Esophagus muscularis mucosa (tissue), 4 donors: ENCODE data around the gene SPATA6L. TPM values are rescaled to one million over a fixed set of nuclear protein-coding genes. Genes with fewer than 3 reads are reported as not detected.
"Not testable (repeated sequence)": the region's sequence is repeated elsewhere in the genome, so short reads cannot be mapped to it uniquely, and the experiment has no call there.

Experiments used
- DNase-seq: peaks from one replicate; pipeline ENCODE4 v3.0.0-alpha.2; 2017; ENCODE audit errors: extremely low spot score
- H3K27ac ChIP-seq, 4 donors: fragments of 200-600 bp; sonication (generic); replicated peaks in 1 of 4; 1 replicate in 3 of 4; 2 replicates in 1 of 4; pipeline ENCODE4 v1.5.1; 2016 to 2019; ENCODE audit warnings: mild to moderate bottlenecking in 1 of 4
- H3K27me3 ChIP-seq, 4 donors: fragments of 200-600 bp; sonication (generic); one replicate each; pipeline versions ENCODE4 v1.5.1 to v1.6.0; 2016 to 2019
- H3K36me3 ChIP-seq, 4 donors: fragments of 200-600 bp; sonication (generic); one replicate each; pipeline ENCODE4 v1.5.1; 2016 to 2019
- H3K4me1 ChIP-seq, 4 donors: fragments of 200-600 bp; sonication (generic); one replicate each; pipeline ENCODE4 v1.5.1; 2016 to 2019
- H3K4me3 ChIP-seq, 4 donors: fragments of 200-600 bp; sonication (generic); 1 replicate in 2 of 4; 2 replicates in 2 of 4; pipeline ENCODE4 v1.5.1; 2016 to 2019; ENCODE audit warnings: mild to moderate bottlenecking in 4 of 4, moderate library complexity in 1 of 4
- H3K9me3 ChIP-seq, 4 donors: fragments of 200-600 bp; sonication (generic); 1 replicate in 3 of 4; 2 replicates in 1 of 4; pipeline ENCODE4 v1.5.1; 2016 to 2019
- CTCF ChIP-seq, 3 experiments: fragments of 200-600 bp in 2 of 3; fragments of 450-650 bp in 1 of 3; sonication (generic) in 2 of 3; IDR thresholded peaks; one replicate each; pipeline ENCODE4 v1.5.1; 2017 to 2019; ENCODE audit warnings: antibody characterized with exemption in 3 of 3, mild to moderate bottlenecking in 2 of 3, moderate library complexity in 1 of 3
- EP300 ChIP-seq: sonication (generic); formaldehyde crosslinking; IDR thresholded peaks from one replicate; pipeline ENCODE4 v1.6.1; 2017; ENCODE audit warnings: antibody characterized with exemption
- POLR2A ChIP-seq: fragments of 450-650 bp; IDR thresholded peaks from one replicate; pipeline ENCODE4 v1.6.1; 2017; ENCODE audit warnings: antibody characterized with exemption, moderate library complexity, mild to moderate bottlenecking, low read depth
- POLR2AphosphoS5 ChIP-seq, 2 donors: sonication (generic); formaldehyde crosslinking; IDR thresholded peaks; one replicate each; pipeline ENCODE4 v1.6.1; 2017; ENCODE audit warnings: antibody characterized with exemption in 2 of 2
- WGBS: methylation state at CpG from one replicate; pipeline ENCODE4 v1.1.5; 2018; 5-methylcytosine and 5-hydroxymethylcytosine counted together
- intact Hi-C: fragments of 100-400 bp; cut with DNase I; formaldehyde crosslinking; loops from one replicate; pipeline ENCODE4 v1.15.1; 2023
- total RNA-seq, 4 donors: library from RNA; depleted of rRNA; stranded (reverse); fragments of >200 nt; gene quantifications; one replicate each; pipeline versions ENCODE4 v1.1.0 to v1.2.1, GENCODE V29; 2016

SPATA6L gene
- total RNA-seq, 4 donors from 2014 or later: 0.23 to 1.7 (median 1.1) TPM

GRCh38 chr9:4618700-4619099, 47.6 kb downstream of the SPATA6L start:
- intact Hi-C loops: no loop called here
- no peak overlapping the region for H3K27ac ChIP-seq
- no peak for DNase-seq
- TF ChIP-seq POLR2A (no peak), POLR2AphosphoS5 (IDR thresholded peaks at IDR 0.05) (no peak), EP300 (no peak)
- H3K4me3 ChIP-seq: no peak overlapping the region
- 82% methylated on average over 2 of the region's 2 CpGs for WGBS
- no peaks in the 10 kb centered on the region for H3K9me3 ChIP-seq
- H3K27me3 ChIP-seq: no peaks in the 10 kb centered on the region
- H3K36me3 ChIP-seq: no peaks in the 10 kb centered on the region
- H3K4me1 ChIP-seq: no peaks in the 10 kb centered on the region

DNA sequence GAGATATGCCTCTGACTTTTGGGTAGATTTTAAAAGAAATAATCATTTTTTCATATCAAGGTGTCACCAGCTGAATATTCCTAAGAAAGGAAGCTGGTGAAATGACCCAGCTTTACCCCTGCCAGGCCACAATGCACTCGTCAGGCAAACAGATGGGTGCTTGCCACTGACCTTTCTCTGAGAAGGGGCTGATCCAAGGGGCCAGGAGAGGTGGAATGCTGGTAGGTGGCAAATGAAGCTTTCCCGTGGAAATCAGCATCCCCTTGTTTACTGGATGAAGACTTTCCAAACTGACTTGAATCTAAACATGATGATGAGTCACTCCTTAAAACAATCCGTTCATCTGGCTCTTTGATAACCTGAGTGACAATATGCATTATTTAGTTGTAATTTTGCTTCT, 48.5 kb downstream of the SPATA6L start:
- Histone ChIP-seq H3K36me3 (no peaks in the 10 kb centered on the region), H3K9me3 (no peaks in the 10 kb centered on the region), H3K27me3 (no peaks in the 10 kb centered on the region), H3K27ac (no peak overlapping the region), H3K4me3 (no peak overlapping the region), H3K4me1 (no peaks in the 10 kb centered on the region)
- intact Hi-C loops: no loop called here
- TF ChIP-seq POLR2AphosphoS5 (IDR thresholded peaks at IDR 0.05) (no peak), POLR2A (no peak), CTCF (IDR thresholded peaks at IDR 0.05) (no peak), EP300 (no peak)
- no peak for DNase-seq
- 63% methylated on average over 3 of the region's 3 CpGs for WGBS

- no peaks in the 10 kb centered on the region for H3K9me3 ChIP-seq
- no peak for TF ChIP-seq EP300
- no peak for TF ChIP-seq POLR2A
- no peak for TF ChIP-seq CTCF (IDR thresholded peaks at IDR 0.05)
- no peak for TF ChIP-seq POLR2AphosphoS5 (IDR thresholded peaks at IDR 0.05)
- H3K36me3 ChIP-seq: no peaks in the 10 kb centered on the region
- 92% methylated on average over 5 of the region's 5 CpGs for WGBS
- H3K4me3 ChIP-seq: no peak overlapping the region
- no peaks in the 10 kb centered on the region for H3K27me3 ChIP-seq
- H3K27ac ChIP-seq: no peak overlapping the region
- no peak for DNase-seq
- H3K4me1 ChIP-seq: no peaks in the 10 kb centered on the region
- intact Hi-C loops: no loop called here
These were observed 50.5 kb downstream of the SPATA6L start for GRCh38 chr9:4615778-4616177.

- Histone ChIP-seq H3K27me3 (no peaks in the 10 kb centered on the region), H3K4me3 (no peak overlapping the region), H3K27ac (no peak overlapping the region), H3K36me3 (no peaks in the 10 kb centered on the region), H3K9me3 (no peaks in the 10 kb centered on the region), H3K4me1 (no peaks in the 10 kb centered on the region)
- WGBS: 80% methylated on average over 4 of the region's 4 CpGs
- DNase-seq: no peak
- TF ChIP-seq POLR2A: no peak
- no peak for TF ChIP-seq CTCF (IDR thresholded peaks at IDR 0.05)
- TF ChIP-seq EP300: no peak
- no peak for TF ChIP-seq POLR2AphosphoS5 (IDR thresholded peaks at IDR 0.05)
- intact Hi-C loops: no loop called here
These were observed 51.0 kb downstream of the SPATA6L start for GRCh38 chr9:4615251-4615650.

DNA sequence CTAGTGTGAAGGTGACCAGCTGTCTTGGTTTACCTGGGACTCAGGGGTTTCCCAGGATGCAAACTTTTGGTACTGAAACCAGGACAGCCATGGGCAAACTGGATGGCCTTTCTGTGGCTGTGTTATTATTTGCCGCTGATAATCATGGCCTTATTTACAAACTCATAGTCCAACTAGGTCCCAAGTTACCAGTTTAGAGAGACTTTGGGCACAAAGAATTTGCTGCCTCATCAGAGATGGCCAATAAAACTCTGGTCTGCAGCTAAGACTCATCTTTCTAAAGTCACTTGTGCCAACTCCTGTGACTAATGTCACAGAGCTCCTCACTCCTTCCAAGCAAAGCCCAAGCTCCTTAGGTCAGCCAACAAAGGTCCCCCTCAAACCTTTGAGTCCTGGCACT, 51.7 kb downstream of the SPATA6L start:
- DNase-seq: no peak
- TF ChIP-seq CTCF (IDR thresholded peaks at IDR 0.05) (no peak), POLR2A (no peak), POLR2AphosphoS5 (IDR thresholded peaks at IDR 0.05) (no peak), EP300 (no peak)
- Histone ChIP-seq H3K4me1 (no peaks in the 10 kb centered on the region), H3K36me3 (no peaks in the 10 kb centered on the region), H3K4me3 (no peak overlapping the region), H3K9me3 (no peaks in the 10 kb centered on the region), H3K27ac (no peak overlapping the region), H3K27me3 (no peaks in the 10 kb centered on the region)
- intact Hi-C loops: no loop called here
- 80% methylated on average over 1 of the region's 1 CpG for WGBS

DNA sequence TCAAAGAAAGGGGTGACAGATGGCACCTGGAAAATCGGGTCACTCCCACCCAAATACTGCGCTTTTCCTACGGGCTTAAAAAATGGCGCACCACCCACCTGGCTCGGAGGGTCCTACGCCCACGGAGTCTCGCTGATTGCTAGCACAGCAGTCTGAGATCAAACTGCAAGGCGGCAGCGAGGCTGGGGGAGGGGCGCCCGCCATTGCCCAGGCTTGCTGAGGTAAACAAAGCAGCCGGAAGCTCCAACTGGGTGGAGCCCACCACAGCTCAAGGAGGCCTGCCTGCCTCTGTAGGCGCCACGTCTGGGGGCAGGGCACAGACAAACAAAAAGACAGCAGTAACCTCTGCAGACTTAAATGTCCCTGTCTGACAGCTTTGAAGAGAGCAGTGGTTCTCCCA, 60.2 kb downstream of the SPATA6L start:
- H3K4me1 ChIP-seq, DNase-seq, H3K27me3 ChIP-seq, H3K27ac ChIP-seq, H3K4me3 ChIP-seq, H3K9me3 ChIP-seq, intact Hi-C loops, H3K36me3 ChIP-seq: not testable (repeated sequence)
- 93% methylated on average over 6 of the region's 15 CpGs for WGBS
